Measurements from ENCODE around the gene MLLT6. TPM values are rescaled to one million over a fixed set of nuclear protein-coding genes. Genes with fewer than 3 reads are reported as not detected.

Gene MLLT6
- total RNA-seq, 1 donor from 2014 or later = 59.8 TPM

GRCh38 chr17:38742411-38743308, 37.6 kb downstream of the MLLT6 start:
- Mint-ChIP-seq H3K9me3 (ENCODE audit: unreplicated experiment) (peaks cover 19% of the 10 kb centered on the region), H3K27me3 (ENCODE audit: unreplicated experiment) (peaks cover 9% of the 10 kb centered on the region), H3K27ac (ENCODE audit: unreplicated experiment) (peak overlapping the region; percentile 57), H3K36me3 (ENCODE audit: unreplicated experiment) (peaks cover 5% of the 10 kb centered on the region), H3K4me3 (ENCODE audit: unreplicated experiment) (peak overlapping the region; percentile 76), H3K4me1 (ENCODE audit: low read depth, unreplicated experiment) (peaks cover 39% of the 10 kb centered on the region)
- TF ChIP-seq, protein P1, sequence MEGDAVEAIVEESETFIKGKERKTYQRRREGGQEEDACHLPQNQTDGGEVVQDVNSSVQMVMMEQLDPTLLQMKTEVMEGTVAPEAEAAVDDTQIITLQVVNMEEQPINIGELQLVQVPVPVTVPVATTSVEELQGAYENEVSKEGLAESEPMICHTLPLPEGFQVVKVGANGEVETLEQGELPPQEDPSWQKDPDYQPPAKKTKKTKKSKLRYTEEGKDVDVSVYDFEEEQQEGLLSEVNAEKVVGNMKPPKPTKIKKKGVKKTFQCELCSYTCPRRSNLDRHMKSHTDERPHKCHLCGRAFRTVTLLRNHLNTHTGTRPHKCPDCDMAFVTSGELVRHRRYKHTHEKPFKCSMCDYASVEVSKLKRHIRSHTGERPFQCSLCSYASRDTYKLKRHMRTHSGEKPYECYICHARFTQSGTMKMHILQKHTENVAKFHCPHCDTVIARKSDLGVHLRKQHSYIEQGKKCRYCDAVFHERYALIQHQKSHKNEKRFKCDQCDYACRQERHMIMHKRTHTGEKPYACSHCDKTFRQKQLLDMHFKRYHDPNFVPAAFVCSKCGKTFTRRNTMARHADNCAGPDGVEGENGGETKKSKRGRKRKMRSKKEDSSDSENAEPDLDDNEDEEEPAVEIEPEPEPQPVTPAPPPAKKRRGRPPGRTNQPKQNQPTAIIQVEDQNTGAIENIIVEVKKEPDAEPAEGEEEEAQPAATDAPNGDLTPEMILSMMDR (IDR thresholded peaks at IDR 0.05; ENCODE audit: partially characterized antibody, unreplicated experiment) = no peak
- no peak for DNase-seq

DNA sequence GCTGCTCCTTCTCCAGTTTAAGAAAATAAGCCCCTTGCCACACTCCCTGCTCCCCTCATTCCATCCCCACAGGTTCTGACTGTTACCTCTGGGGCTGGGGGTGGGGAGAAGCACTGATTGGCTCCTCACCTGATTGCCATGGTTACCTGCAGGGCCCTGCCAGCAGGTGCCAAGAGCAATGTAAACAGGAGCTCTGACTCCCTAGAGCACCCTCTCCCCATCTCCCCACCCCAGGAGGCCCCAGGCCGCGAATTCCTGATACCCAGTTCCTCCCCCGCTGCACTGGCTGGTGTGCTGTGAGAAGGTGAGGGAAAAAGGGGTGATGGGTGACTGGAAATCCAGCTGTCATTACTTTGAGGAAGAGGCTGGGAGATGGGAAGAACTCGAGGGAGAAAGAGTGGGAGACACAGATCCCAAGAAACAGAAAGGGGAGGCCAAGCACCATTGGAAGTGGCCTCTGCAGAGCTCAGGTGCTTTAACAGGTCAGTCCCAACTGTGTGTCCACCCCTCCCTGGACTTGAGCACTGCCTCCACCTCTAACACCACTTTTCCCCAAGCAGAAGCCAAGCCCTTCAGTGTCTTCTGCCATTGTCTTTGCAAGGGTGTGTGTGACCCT, 38.6 kb downstream of the MLLT6 start:
- Mint-ChIP-seq H3K27ac (ENCODE audit: unreplicated experiment) (no peak overlapping the region), H3K4me1 (ENCODE audit: low read depth, unreplicated experiment) (peaks cover 39% of the 10 kb centered on the region), H3K4me3 (ENCODE audit: unreplicated experiment) (peak overlapping the region; percentile 43), H3K27me3 (ENCODE audit: unreplicated experiment) (peaks cover 9% of the 10 kb centered on the region), H3K36me3 (ENCODE audit: unreplicated experiment) (no peaks in the 10 kb centered on the region), H3K9me3 (ENCODE audit: unreplicated experiment) (peaks cover 17% of the 10 kb centered on the region)
- TF ChIP-seq, protein P1 (IDR thresholded peaks at IDR 0.05; ENCODE audit: partially characterized antibody, unreplicated experiment) = no peak
- no peak for DNase-seq

GRCh38 chr17:38745545-38745944, 40.5 kb downstream of the MLLT6 start:
- Mint-ChIP-seq H3K4me1 (ENCODE audit: low read depth, unreplicated experiment) (peaks cover 38% of the 10 kb centered on the region), H3K27ac (ENCODE audit: unreplicated experiment) (no peak overlapping the region), H3K27me3 (ENCODE audit: unreplicated experiment) (peaks cover 12% of the 10 kb centered on the region), H3K36me3 (ENCODE audit: unreplicated experiment) (no peaks in the 10 kb centered on the region), H3K9me3 (ENCODE audit: unreplicated experiment) (peaks cover 18% of the 10 kb centered on the region), H3K4me3 (ENCODE audit: unreplicated experiment) (peak overlapping the region; percentile 95)
- TF ChIP-seq, protein P1 (IDR thresholded peaks at IDR 0.05; ENCODE audit: partially characterized antibody, unreplicated experiment) = no peak
- DNase-seq = no peak

DNA sequence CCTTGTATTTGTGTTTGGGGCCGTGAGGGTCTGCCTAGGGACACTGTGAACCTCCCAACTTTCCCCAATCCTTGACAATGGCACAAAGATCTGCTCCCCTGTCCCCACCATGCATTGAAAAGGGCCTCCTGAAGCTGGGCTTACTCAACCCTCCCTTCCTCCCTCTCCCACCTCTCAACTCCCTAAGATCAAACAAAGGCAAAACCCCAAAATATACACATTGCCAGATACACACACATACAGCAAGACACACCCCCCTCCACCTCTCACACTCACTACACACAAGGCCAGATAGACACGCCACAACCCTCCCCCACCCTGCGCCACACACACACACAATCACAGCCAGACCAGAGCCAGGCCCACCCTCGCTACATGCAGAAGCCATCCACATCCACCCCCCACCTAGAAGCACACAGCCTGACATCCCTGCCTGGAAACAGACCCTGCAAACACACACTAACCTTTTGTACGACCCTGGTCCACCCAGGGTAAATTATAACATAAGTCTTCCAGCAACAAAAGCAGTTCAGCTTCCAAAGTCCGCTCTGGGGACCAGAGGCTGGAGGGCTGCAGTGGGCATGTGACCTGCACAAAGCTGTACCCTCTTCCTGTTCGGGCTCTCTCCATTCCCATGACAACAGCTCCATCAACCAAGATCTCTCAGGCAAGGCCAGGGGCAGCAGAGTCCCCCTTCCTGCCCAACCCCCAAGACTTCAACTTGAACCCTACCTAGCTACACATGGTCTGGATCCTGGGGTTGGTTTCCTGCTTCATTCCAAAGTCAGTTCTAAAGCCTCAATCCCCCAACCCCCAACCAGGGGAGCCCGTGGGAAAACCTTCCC, 41.2 kb downstream of the MLLT6 start:
- TF ChIP-seq, protein P1 (IDR thresholded peaks at IDR 0.05; ENCODE audit: partially characterized antibody, unreplicated experiment) = no peak
- Mint-ChIP-seq H3K27ac (ENCODE audit: unreplicated experiment) (peak overlapping the region; percentile 69), H3K27me3 (ENCODE audit: unreplicated experiment) (peaks cover 15% of the 10 kb centered on the region), H3K4me3 (ENCODE audit: unreplicated experiment) (peak overlapping the region; percentile 95), H3K9me3 (ENCODE audit: unreplicated experiment) (peaks cover 22% of the 10 kb centered on the region), H3K36me3 (ENCODE audit: unreplicated experiment) (peaks cover 3% of the 10 kb centered on the region), H3K4me1 (ENCODE audit: low read depth, unreplicated experiment) (peaks cover 40% of the 10 kb centered on the region)
- DNase-seq = no peak

Data from glutamatergic neuron (in vitro differentiated cells).